22Rv1 (cell line): ENCODE results near the gene SPNS3.

ENCODE experiments used
- H3K27ac ChIP-seq: fragments of 450-650 bp; 2 replicates; pipeline ENCODE4 v1.5.1; 2017
- ZFX ChIP-seq: fragments of 450-650 bp; IDR thresholded peaks from 2 replicates; pipeline ENCODE4 v1.6.1; 2017; ENCODE audit warnings: antibody characterized with exemption, borderline replicate concordance
- TF ChIP-seq, protein P1 (sequence below): fragments of 450-650 bp; IDR thresholded peaks from 2 replicates; pipeline ENCODE4 v1.5.1; 2017; ENCODE audit warnings: mild to moderate bottlenecking

The SPNS3 gene

DNA sequence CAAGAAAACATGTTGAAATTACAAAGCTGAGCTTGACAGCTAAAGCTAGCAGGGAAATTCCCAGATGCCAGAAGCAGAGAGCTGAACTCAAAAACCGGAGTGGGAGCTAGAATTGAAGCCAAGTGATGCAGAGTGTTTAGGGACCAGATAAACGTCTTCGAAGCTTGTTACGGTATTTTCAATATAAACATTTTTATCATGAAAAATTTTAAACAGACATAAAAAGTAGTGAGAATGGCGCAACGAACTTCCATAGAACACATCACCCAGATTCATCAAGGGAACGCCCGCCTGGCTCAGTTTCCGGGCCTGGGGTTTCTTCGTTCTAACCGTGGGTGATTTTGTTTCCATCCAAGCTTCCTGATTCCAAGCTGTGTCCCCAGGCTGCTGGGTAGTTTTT is 83.0 kb downstream of the SPNS3 start:
- TF ChIP-seq, protein P1, sequence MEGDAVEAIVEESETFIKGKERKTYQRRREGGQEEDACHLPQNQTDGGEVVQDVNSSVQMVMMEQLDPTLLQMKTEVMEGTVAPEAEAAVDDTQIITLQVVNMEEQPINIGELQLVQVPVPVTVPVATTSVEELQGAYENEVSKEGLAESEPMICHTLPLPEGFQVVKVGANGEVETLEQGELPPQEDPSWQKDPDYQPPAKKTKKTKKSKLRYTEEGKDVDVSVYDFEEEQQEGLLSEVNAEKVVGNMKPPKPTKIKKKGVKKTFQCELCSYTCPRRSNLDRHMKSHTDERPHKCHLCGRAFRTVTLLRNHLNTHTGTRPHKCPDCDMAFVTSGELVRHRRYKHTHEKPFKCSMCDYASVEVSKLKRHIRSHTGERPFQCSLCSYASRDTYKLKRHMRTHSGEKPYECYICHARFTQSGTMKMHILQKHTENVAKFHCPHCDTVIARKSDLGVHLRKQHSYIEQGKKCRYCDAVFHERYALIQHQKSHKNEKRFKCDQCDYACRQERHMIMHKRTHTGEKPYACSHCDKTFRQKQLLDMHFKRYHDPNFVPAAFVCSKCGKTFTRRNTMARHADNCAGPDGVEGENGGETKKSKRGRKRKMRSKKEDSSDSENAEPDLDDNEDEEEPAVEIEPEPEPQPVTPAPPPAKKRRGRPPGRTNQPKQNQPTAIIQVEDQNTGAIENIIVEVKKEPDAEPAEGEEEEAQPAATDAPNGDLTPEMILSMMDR, result no peak
- TF ChIP-seq ZFX, result no peak
- no peak overlapping the region for H3K27ac ChIP-seq

DNA sequence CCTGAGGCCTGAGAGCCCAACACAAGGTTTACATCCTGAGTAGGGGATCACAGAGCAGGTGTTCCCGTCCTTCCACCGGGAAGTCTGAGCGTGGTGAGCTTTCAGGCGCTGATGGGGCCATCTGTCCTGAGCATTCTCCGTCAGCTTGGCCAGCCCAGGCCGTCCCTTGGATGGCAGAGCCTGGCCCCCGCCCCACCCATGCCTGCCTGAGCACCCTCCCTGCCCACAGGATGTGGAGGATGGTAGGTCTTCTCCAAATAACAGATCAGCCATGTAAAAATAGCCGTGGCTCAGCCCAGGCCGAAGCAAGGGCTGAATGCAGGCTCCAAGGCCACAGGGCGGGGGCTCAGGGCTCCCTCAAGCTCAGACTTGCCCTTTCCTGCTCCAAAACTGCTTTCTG is 85.2 kb downstream of the SPNS3 start:
- TF ChIP-seq, protein P1, result no peak
- no peak for TF ChIP-seq ZFX
- H3K27ac ChIP-seq, result no peak overlapping the region

DNA sequence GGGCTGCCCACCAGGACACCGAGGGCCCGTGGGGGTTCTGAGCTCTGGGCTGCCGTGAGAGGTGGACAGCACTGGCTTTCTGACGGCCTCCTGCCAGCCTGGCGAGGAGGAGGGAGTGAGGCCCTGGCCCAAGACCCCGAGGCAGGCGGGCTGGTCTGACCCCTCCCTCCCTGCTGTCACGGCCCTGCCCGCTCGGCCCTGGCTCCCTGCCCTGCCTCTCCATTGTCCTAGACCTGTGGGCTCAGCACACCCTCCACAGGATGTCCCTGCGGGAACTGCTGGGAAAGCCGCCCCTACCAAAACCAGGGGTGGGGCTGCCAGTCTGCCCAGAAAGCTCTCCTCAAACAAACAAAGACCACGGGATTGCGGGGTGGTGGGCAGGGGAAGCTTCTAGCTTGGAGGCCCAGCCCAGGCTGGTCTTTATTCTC is 85.6 kb downstream of the SPNS3 start:
- H3K27ac ChIP-seq, result no peak overlapping the region
- TF ChIP-seq, protein P1, result no peak
- no peak for TF ChIP-seq ZFX

DNA sequence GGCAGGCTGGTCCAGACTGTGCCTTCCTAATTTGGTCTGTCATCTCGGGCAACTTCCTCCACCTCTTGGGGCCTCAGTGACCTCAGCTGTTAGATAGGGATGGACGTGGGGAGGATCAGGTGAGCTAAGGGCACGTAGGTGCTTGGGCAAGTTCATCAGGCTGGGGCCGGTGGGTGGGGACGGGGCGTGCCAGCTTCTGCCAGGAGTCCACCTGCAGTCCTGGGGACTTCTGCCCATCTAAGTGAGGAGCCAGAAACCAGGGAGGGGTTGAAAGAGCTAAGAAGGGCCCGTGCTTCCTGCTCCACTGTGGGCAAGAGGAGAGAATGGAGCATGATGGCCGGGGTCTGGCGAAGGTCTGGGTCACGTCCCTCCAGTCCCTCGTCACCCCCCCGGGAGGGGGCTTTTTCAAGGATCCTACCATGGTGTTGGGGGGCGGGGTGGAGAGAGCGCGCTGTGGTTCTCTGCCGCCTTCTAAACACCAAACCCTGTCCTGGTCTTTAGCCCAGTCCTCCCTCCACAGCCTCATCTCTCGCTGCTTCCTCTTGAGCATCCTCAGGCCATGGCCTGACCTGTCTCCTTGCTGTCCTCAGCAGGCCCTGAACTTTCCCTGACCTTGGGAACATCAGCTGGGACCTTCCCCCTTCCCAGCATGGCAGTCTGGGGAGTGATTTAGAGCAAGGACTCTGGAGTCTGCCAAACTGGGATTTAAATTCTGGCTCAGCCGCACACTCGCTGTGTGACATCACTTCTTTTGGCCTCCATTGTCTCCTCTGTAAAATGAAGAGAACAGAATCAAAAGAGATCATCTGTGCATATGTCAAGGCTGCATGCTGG is 86.5 kb downstream of the SPNS3 start:
- TF ChIP-seq, protein P1, result no peak
- TF ChIP-seq ZFX, result no peak
- H3K27ac ChIP-seq, result no peak overlapping the region

DNA sequence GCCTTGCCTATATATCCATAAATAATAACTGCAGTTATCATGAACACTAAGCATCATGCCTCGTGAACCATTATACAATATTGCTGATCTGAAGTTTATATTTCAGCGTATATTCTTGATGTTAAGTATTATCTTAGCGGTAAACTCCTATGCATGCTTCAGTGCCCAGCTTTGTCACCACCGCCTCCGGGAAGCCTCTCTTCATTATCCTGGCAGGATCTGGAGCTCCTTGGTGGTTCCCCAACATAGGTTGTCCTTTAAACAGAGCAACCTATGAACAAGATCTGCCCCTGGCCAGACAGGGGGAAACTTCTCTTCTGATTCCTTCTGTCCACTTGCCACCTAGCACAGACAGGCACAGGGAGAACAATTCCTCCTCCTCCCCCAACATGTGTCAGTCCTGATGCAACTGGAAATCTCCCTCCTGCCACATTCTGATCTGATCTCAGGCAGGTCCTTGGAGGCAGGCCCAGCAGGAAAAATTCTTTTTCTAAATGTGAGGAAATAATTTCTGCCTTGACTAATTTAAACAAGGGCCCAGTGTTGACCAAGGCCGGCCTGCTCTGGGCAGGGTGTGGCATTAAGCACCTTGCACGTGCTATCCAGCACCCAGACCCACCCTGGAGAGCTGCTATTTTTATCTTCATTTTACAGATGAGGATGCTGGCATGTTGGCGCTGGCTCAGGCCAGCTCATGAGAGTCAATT is 87.3 kb downstream of the SPNS3 start:
- TF ChIP-seq ZFX, result no peak
- TF ChIP-seq, protein P1, result no peak
- H3K27ac ChIP-seq, result no peak overlapping the region

DNA sequence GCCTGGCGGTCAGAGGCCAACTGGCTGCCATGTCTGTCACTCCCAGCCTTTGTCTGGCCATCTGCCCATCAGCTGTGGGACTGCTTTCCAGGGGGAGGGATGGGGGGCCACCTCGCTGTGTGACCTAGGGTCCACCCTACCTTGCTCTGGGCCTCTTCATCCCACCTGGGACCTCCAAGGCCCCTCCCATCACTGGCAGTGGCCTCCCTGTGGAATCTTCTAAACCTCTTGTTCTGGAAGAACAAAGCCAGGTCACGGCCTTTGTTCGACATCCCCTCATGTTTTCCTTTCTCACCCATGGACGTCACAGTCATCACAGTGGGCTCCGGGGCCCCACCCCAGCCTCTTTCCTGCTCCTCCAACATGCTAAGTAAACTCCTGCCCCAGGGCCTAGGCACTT is 88.9 kb downstream of the SPNS3 start:
- TF ChIP-seq, protein P1, result no peak
- no peak for TF ChIP-seq ZFX
- no peak overlapping the region for H3K27ac ChIP-seq

DNA sequence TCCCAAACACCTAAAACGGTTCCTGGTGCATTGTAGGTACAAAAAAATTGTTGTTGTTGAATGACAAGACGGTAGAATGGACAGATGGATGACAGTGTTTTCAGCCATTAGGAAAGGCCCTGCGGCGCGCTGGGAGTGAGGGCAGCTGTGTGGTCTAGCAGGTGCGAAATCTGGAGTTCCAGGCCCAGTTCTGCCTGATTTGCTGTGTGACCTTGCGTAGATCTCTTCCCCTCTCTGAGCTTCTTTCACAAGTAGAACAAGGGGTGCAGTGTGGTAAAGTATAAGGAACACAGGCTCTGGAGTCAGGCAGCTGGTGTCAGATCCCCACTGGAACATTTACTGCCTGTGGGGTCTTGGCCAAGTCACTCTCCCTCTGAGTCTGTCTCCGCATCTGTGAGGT is 90.2 kb downstream of the SPNS3 start:
- TF ChIP-seq ZFX, result no peak
- TF ChIP-seq, protein P1, result no peak

More for the DNA sequence above, 90.2 kb downstream of the SPNS3 start:
- no peak overlapping the region for H3K27ac ChIP-seq
